Neural progenitor cell (in vitro differentiated cells): ENCODE results near the gene PUM1.

Experiments used
- EZH2 ChIP-seq: fragments of 200-600 bp; sonication (generic); IDR thresholded peaks from 2 replicates; pipeline ENCODE4 v1.6.1; 2017; ENCODE audit warnings: antibody characterized with exemption, mild to moderate bottlenecking, moderate library complexity
- EZH2phosphoT487 ChIP-seq: fragments of 200-600 bp; sonication (generic); IDR thresholded peaks from 2 replicates; pipeline ENCODE4 v1.6.1; 2017; ENCODE audit warnings: antibody characterized with exemption
- TF ChIP-seq, protein P1 (sequence below): fragments of 200-600 bp; sonication (generic); IDR thresholded peaks from 2 replicates; pipeline ENCODE4 v1.5.1; 2017; ENCODE audit warnings: antibody characterized with exemption, mild to moderate bottlenecking

- TF ChIP-seq, protein P1, sequence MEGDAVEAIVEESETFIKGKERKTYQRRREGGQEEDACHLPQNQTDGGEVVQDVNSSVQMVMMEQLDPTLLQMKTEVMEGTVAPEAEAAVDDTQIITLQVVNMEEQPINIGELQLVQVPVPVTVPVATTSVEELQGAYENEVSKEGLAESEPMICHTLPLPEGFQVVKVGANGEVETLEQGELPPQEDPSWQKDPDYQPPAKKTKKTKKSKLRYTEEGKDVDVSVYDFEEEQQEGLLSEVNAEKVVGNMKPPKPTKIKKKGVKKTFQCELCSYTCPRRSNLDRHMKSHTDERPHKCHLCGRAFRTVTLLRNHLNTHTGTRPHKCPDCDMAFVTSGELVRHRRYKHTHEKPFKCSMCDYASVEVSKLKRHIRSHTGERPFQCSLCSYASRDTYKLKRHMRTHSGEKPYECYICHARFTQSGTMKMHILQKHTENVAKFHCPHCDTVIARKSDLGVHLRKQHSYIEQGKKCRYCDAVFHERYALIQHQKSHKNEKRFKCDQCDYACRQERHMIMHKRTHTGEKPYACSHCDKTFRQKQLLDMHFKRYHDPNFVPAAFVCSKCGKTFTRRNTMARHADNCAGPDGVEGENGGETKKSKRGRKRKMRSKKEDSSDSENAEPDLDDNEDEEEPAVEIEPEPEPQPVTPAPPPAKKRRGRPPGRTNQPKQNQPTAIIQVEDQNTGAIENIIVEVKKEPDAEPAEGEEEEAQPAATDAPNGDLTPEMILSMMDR, result no peak
- no peak for TF ChIP-seq EZH2
- no peak for TF ChIP-seq EZH2phosphoT487
Observed at GRCh38 chr1:30904962-30905335, 160.6 kb downstream of the PUM1 start.
